NCI-H1092 (cell line): Measurements from ENCODE around the gene ARL5B.
A peak's percentile ranks its signal among the peaks of the same experiment; 100 is the strongest.
"Not testable (repeated sequence)": the region's sequence is repeated elsewhere in the genome, so short reads cannot be mapped to it uniquely, and the experiment has no call there.

Source experiments
- DNase-seq: peaks from one replicate; lab custom pipeline; 2025; lab: John Stamatoyannopoulos, UW

ARL5B gene, protein sequence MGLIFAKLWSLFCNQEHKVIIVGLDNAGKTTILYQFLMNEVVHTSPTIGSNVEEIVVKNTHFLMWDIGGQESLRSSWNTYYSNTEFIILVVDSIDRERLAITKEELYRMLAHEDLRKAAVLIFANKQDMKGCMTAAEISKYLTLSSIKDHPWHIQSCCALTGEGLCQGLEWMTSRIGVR

GRCh38 chr10:18659125-18659818, at the start of gene ARL5B:
Gene ARL5B (plus strand): TSS chr10:18659431. CDS start chr10:18659638, 207 bp downstream.
- peak; percentile 93 for DNase-seq

- no peak for DNase-seq
Observed at GRCh38 chr10:18610517-18610916, 48.7 kb upstream of the ARL5B start.

DNA sequence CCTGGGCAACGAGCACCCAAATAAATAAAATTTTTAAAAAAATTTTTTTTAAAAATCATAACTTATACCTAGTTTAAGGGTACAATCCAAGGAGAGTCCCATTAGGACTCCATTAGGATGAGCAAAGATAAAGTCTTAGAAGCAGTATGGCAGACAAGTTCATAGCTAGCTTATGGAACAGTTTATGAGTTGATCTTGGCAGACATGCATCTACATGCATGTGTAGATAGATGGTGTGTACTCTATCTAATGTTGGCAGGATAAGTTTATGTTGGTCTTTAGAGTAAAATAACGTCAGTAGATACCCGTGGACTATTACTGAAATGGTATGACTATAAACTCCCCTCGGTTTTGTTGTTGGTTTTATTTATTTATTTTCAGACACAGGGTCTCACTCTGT, 48.1 kb upstream of the ARL5B start:
- DNase-seq = no peak

- no peak for DNase-seq
Observed at GRCh38 chr10:18615618-18616017, 43.6 kb upstream of the ARL5B start.

GRCh38 chr10:18616337-18616736, 42.9 kb upstream of the ARL5B start:
- no peak for DNase-seq

DNA sequence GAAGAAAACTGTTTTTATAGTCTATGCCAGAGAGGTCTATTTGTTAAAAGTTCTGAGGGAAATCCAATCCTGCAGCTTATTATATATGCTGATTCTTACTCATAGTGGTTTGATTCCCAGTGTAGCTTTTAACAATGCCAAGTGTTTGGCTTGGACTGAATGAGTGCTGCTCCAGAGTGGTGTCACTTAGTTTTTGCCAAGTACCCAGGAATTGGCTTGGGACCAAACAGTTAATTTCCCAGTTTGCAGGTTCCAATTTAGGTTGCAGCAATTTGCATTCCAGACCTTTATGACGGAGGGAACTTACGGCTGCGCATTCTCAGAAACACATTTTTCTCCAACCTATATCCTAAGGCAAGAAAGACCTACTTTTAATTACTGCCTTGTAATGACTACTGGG, 40.2 kb upstream of the ARL5B start:
- DNase-seq = peak; percentile 29

GRCh38 chr10:18620856-18621255, 38.4 kb upstream of the ARL5B start:
- DNase-seq = no peak

DNA sequence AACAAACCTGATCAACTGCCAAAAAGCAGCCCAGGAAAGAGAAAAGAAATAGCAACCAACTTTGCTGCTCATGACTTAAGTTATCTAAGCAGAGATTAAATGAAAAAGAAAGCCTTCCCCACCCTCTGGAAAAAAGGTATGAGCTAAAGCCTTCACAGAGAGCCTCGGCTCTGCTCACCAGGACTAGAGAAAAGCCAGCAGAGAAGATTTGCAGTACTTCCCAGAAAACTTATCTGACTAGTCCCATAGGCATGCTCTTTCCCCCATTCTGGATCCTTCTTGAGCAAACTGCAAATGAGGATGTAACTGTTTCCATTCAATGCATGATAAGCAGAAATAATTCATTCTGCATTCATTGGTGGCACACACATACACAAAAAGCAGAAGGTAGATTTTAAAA, 35.6 kb upstream of the ARL5B start:
- DNase-seq = not testable (repeated sequence)

- no peak for DNase-seq
Observed at GRCh38 chr10:18625886-18626285, 33.3 kb upstream of the ARL5B start.

- peak; percentile 21 for DNase-seq
Observed at GRCh38 chr10:18627452-18628018, 31.7 kb upstream of the ARL5B start.

- DNase-seq = not testable (repeated sequence)
Observed at GRCh38 chr10:18632500-18632899, 26.7 kb upstream of the ARL5B start.

DNA sequence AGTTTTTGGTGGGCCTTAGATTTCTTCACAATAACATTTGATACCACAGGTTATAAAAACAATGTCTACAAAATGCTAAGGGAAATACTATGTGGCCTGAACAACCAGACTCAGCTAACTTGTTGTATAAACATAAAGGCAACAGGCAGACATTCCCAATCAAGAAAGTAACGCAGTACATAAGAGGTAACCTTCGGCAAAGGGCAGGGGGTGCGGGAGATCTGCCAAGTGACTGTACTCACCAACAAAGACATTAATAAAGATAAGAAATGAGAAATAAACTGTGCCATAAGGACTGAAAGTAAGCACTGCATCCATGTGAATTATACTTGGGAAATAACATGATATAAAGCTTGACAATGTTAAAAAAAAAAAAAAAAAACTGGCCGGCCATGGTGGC, 23.2 kb upstream of the ARL5B start:
- DNase-seq = no peak

DNA sequence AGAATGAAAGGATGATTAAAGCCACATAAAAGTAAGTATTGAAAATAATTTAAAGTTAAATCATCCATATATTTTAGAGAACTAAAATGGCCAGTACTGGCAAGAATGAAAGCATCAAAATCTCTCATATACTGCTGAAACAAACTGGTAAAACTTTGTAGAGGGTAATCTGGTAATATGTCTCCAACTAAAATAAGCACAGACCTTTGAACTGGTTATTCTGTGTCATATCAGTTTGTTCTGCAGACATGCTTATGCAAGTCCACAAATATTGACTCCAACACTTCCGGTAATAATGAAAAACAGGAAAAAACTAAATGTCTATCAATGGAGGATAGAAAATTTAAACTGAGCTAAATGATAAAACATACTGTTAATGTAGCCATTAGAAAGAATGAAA, 21.8 kb upstream of the ARL5B start:
- not testable (repeated sequence) for DNase-seq

DNA sequence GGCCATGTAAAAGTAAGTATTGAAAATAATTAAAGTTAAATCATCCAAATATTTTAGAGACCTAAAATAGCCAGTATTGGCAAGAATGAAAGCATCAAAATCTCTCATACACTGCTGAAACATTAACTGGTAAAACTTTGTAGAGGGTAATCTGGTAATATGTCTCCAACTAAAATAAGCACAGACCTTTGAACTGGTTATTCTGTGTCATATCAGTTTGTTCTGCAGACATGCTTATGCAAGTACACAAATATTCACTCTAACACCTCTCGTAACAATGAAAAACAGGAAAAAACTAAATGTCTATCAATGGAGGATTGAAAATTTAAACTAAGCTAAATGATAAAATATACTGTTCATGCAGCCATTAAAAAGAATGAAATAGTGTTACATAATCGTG, 19.5 kb upstream of the ARL5B start:
- DNase-seq = not testable (repeated sequence)

DNA sequence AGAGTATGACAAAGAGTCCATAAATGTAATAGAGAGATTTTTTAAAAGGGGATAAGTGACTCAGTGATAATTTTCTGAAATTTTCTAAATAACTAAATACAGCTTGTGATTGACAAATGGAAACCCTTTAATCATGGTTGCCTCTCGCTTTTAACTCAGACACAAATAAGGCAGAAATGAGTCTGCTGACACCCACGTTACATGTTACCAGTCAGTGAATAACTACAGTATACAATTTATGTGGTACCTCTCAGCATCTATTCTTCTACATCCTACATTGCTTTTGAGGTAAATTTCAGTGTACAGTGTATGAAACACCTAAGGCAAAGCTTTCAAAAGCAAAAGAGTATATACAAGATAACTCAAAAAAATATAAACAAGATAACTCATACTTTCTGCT, 12.1 kb upstream of the ARL5B start:
- no peak for DNase-seq

- DNase-seq = no peak
Observed at GRCh38 chr10:18647945-18648344, 11.3 kb upstream of the ARL5B start.

DNA sequence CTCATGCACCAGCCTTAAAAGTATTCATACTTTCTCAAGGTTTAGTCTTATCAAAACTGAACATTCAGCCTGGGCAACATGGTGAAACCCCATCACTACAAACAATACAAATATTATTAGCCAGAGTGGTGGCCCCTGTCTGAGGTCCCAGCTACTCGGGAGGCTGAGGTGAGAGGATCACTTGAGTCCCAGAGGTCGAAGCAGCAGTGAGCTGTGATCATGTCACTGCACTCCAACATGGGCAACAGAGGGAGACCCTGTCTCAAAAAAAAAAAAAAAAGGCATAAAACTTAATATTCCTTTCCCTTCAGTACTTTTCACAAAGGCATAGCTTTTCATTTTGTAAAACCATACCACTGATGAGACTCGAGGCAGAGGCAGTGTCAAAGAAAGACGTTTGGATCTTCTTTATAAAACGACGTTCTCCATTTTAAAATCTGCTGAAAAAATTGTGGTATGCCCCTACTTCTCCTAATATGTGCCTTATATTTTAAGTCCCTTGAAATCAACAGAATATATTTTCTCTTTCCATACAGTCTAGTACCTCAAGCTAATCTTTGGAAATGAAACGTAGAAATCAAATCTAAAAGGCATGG, 9.8 kb upstream of the ARL5B start:
- no peak for DNase-seq

- DNase-seq = no peak
Observed at GRCh38 chr10:18650404-18650997, 8.7 kb upstream of the ARL5B start.

- DNase-seq = peak; percentile 53
Observed at GRCh38 chr10:18651324-18652007, 7.8 kb upstream of the ARL5B start, which contains the start of gene NSUN6. Gene NSUN6 (minus strand): TSS chr10:18651587. CDS start chr10:18651203, 384 bp downstream.

- no peak for DNase-seq
Observed at GRCh38 chr10:18653112-18653511, 6.1 kb upstream of the ARL5B start.

- DNase-seq = no peak
Observed at GRCh38 chr10:18656724-18657123, 2.5 kb upstream of the ARL5B start.
